Breast epithelium (tissue), 3 donors: ENCODE measurements around the gene SAMD14.

Experiments used
- CTCF ChIP-seq, 3 donors: fragments of 450-650 bp; IDR thresholded peaks; one replicate each; pipeline ENCODE4 v1.5.1; 2016 to 2017; ENCODE audit warnings: antibody characterized with exemption in 3 of 3, mild to moderate bottlenecking in 3 of 3, moderate library complexity in 3 of 3
- POLR2AphosphoS5 ChIP-seq, 3 donors: sonication (generic); formaldehyde crosslinking; IDR thresholded peaks; one replicate each; pipeline ENCODE4 v1.6.1; 2017; ENCODE audit warnings: antibody characterized with exemption in 3 of 3

- TF ChIP-seq CTCF (IDR thresholded peaks at IDR 0.05): peak; percentile 91 to 98 (median 95)
- peak in 2 of 3 donors; percentile 21 to 40 for TF ChIP-seq POLR2AphosphoS5 (IDR thresholded peaks at IDR 0.05)
Observed at GRCh38 chr17:50094243-50094752, 35.7 kb downstream of the SAMD14 start.
